A673 (cell line): ENCODE measurements around the gene SFRP2. TPM values are rescaled to one million over a fixed set of nuclear protein-coding genes. Genes with fewer than 3 reads are reported as not detected.
A peak's percentile ranks its signal among the peaks of the same experiment; 100 is the strongest.

ENCODE experiments used
- BruUV-seq: library from RNA; stranded (reverse); fragments of 400-500 nt; replicated peaks from 2 replicates; lab custom pipeline; 2021; lab: Mats Ljungman, UMichigan
- CTCF ChIA-PET: fragments of 300-600 bp; sonication (Branson Sonifier 250); formaldehyde crosslinking; loops from one replicate; lab custom pipeline; 2022; ENCODE audit warnings: antibody characterized with exemption; lab: Charles Lee
- POLR2A ChIA-PET: fragments of 300-600 bp; sonication (Branson Sonifier 250); formaldehyde crosslinking; loops from one replicate; lab custom pipeline; 2022; ENCODE audit warnings: antibody characterized with exemption; ENCODE audit not compliant: low non-redundant PET; lab: Charles Lee
- DNase-seq: peaks from one replicate; pipeline ENCODE4 v3.0.0-alpha.2; 2015; ENCODE audit warnings: low spot score
- H3K27ac ChIP-seq: fragments of 200-600 bp; sonication (generic); 2 replicates; pipeline ENCODE4 v1.5.1; 2016; ENCODE audit warnings: mixed run types, low read depth, mild to moderate bottlenecking, mixed read lengths, antibody characterized with exemption, low read length; ENCODE audit not compliant: poor library complexity, severe bottlenecking
- H3K27me3 ChIP-seq: fragments of 200-600 bp; sonication (generic); replicated peaks from 2 replicates; pipeline ENCODE4 v1.6.1; 2017; ENCODE audit warnings: mixed run types, low read depth, mild to moderate bottlenecking, mixed read lengths, antibody characterized with exemption, low read length; ENCODE audit not compliant: insufficient read depth, poor library complexity
- H3K36me3 ChIP-seq: fragments of 200-600 bp; sonication (generic); 2 replicates; pipeline ENCODE4 v1.6.1; 2016; ENCODE audit warnings: mixed run types, mild to moderate bottlenecking, mixed read lengths, antibody characterized with exemption, low read length; ENCODE audit not compliant: insufficient read depth, poor library complexity, severe bottlenecking
- H3K4me1 ChIP-seq: fragments of 200-600 bp; sonication (generic); 2 replicates; pipeline ENCODE4 v1.6.1; 2017; ENCODE audit warnings: mixed run types, mild to moderate bottlenecking, mixed read lengths, antibody characterized with exemption, low read length; ENCODE audit not compliant: insufficient read depth, poor library complexity, severe bottlenecking
- H3K4me3 ChIP-seq: fragments of 200-600 bp; sonication (generic); 2 replicates; pipeline ENCODE4 v1.5.1; 2016; ENCODE audit warnings: low read depth, mixed run types, mild to moderate bottlenecking, mixed read lengths, low read length; ENCODE audit not compliant: poor library complexity, severe bottlenecking
- H3K9me3 ChIP-seq: fragments of 200-600 bp; sonication (generic); 2 replicates; pipeline ENCODE4 v1.6.1; 2016; ENCODE audit warnings: mixed run types, low read depth, mild to moderate bottlenecking, mixed read lengths, antibody characterized with exemption, low read length; ENCODE audit not compliant: poor library complexity, severe bottlenecking
- CTCF ChIP-seq: fragments of 300-800, 200-600 bp; sonication (generic); conservative IDR thresholded peaks from 2 replicates; pipeline ENCODE4 v1.5.1; 2017; ENCODE audit warnings: low read depth, mild to moderate bottlenecking, antibody characterized with exemption, low read length, moderate library complexity, mixed read lengths
- EZH2 ChIP-seq: fragments of 200-600 bp; sonication (generic); IDR thresholded peaks from 2 replicates; pipeline ENCODE4 v1.6.1; 2017; ENCODE audit warnings: borderline replicate concordance, low read depth, mild to moderate bottlenecking, mixed read lengths, antibody characterized with exemption, low read length; ENCODE audit not compliant: poor library complexity, severe bottlenecking
- intact Hi-C: fragments of 100-400 bp; cut with micrococcal nuclease; formaldehyde crosslinking; loops from one replicate; pipeline ENCODE4 v1.10.0; 2022; ENCODE audit not compliant: unreplicated experiment
- total RNA-seq: library from RNA; stranded (reverse); gene quantifications from 2 replicates; pipeline ENCODE4 v1.2.3, GENCODE V29; 2021

SFRP2 gene
- total RNA-seq, 1 experiment from 2014 or later = 1.4 TPM

- no peak for TF ChIP-seq EZH2
- peak; percentile 19; the same call in 1 of the 2 replicates for TF ChIP-seq CTCF
- intact Hi-C loops = no loop called here
- DNase-seq = peak; percentile 35
- ChIA-PET CTCF (no interaction called here), POLR2A (no interaction called here)
- Histone ChIP-seq H3K9me3 (no peaks in the 10 kb centered on the region), H3K36me3 (no peaks in the 10 kb centered on the region), H3K27ac (no peak overlapping the region), H3K27me3 (peaks cover 8% of the 10 kb centered on the region), H3K4me3 (peak overlapping the region; percentile 0), H3K4me1 (peaks cover 13% of the 10 kb centered on the region)
- no TSS peak for BruUV-seq
Observed at GRCh38 chr4:153781717-153782416, 7.0 kb downstream of the SFRP2 start.

GRCh38 chr4:153781280-153781679 lies 7.6 kb downstream of the SFRP2 start:
- Histone ChIP-seq H3K4me1 (peaks cover 13% of the 10 kb centered on the region), H3K27me3 (peaks cover 2% of the 10 kb centered on the region), H3K27ac (no peak overlapping the region), H3K36me3 (no peaks in the 10 kb centered on the region), H3K9me3 (no peaks in the 10 kb centered on the region), H3K4me3 (no peak overlapping the region)
- ChIA-PET POLR2A (no interaction called here), CTCF (no interaction called here)
- DNase-seq = no peak
- BruUV-seq = no TSS peak
- intact Hi-C loops = no loop called here
- no peak for TF ChIP-seq CTCF
- no peak for TF ChIP-seq EZH2

- peaks cover 13% of the 10 kb centered on the region for H3K4me1 ChIP-seq
- TF ChIP-seq CTCF (no peak), EZH2 (no peak)
- DNase-seq = no peak
- intact Hi-C loops = no loop called here
- no peak overlapping the region for H3K4me3 ChIP-seq
- ChIA-PET CTCF (no interaction called here), POLR2A (no interaction called here)
- no peaks in the 10 kb centered on the region for H3K27me3 ChIP-seq
- no peaks in the 10 kb centered on the region for H3K9me3 ChIP-seq
- no TSS peak for BruUV-seq
- no peak overlapping the region for H3K27ac ChIP-seq
- H3K36me3 ChIP-seq = no peaks in the 10 kb centered on the region
Observed at GRCh38 chr4:153780876-153781275, 8.0 kb downstream of the SFRP2 start.
